CD4-positive, CD25-positive, alpha-beta regulatory T cell (primary cell): ENCODE data around the gene TUFT1. TPM values are rescaled to one million over a fixed set of nuclear protein-coding genes. Genes with fewer than 3 reads are reported as not detected.

ENCODE experiments used
- ATAC-seq, 2 donors: fragments of 150-1000 bp; cut with Tn5 transposase; one replicate each; pipeline ENCODE4 v1.10.0; 2021; ENCODE audit warnings: low read depth in 2 of 2, moderate number of reproducible peaks in 2 of 2, moderate library complexity in 1 of 2
- DNase-seq, 3 donors: peaks; one replicate each; pipeline versions ENCODE4 v3.0.0 to v3.0.0-alpha.2; 2012 to 2022; ENCODE audit warnings: mixed read lengths in 1 of 3
- H3K27ac ChIP-seq: one replicate; pipeline ENCODE4 v1.7.0; 2013; ENCODE audit warnings: mild to moderate bottlenecking, low read length; ENCODE audit not compliant: insufficient read depth, poor library complexity, severe bottlenecking
- H3K27me3 ChIP-seq: one replicate; pipeline ENCODE4 v1.7.0; 2013; ENCODE audit warnings: low read length; ENCODE audit not compliant: control insufficient read depth, insufficient read depth
- H3K36me3 ChIP-seq: one replicate; pipeline ENCODE4 v1.7.0; 2013; ENCODE audit warnings: mild to moderate bottlenecking, low read length, moderate library complexity; ENCODE audit not compliant: control insufficient read depth, insufficient read depth
- H3K4me1 ChIP-seq: 2 replicates; pipeline ENCODE4 v1.7.0; 2013; ENCODE audit warnings: mild to moderate bottlenecking, low read length; ENCODE audit not compliant: insufficient read depth, control insufficient read depth, poor library complexity, severe bottlenecking
- H3K4me3 ChIP-seq: one replicate; pipeline ENCODE4 v1.7.0; 2013; ENCODE audit warnings: low read depth, mild to moderate bottlenecking, low read length, moderate library complexity
- H3K9me3 ChIP-seq, 2 experiments: 1 replicate in 1 of 2; 2 replicates in 1 of 2; pipeline ENCODE4 v1.7.0; 2013; ENCODE audit warnings: low read length in 2 of 2, mild to moderate bottlenecking in 1 of 2, moderate library complexity in 1 of 2; ENCODE audit not compliant: control insufficient read depth in 2 of 2
- H3K27ac Mint-ChIP-seq, 3 donors: one replicate each; pipeline ENCODE4 v1.8.0; 2020 to 2022; ENCODE audit warnings: mild to moderate bottlenecking in 3 of 3, mixed read lengths in 3 of 3, moderate library complexity in 2 of 3
- H3K27me3 Mint-ChIP-seq: one replicate; pipeline ENCODE4 v1.8.0; 2022; ENCODE audit warnings: mild to moderate bottlenecking, mixed read lengths
- H3K36me3 Mint-ChIP-seq: one replicate; pipeline ENCODE4 v1.8.0; 2020; ENCODE audit warnings: mixed read lengths
- H3K4me1 Mint-ChIP-seq, 4 donors: one replicate each; pipeline ENCODE4 v1.8.0; 2020 to 2022; ENCODE audit warnings: mixed read lengths in 4 of 4, mild to moderate bottlenecking in 1 of 4
- H3K4me3 Mint-ChIP-seq, 4 donors: one replicate each; pipeline ENCODE4 v1.8.0; 2020 to 2022; ENCODE audit warnings: mild to moderate bottlenecking in 4 of 4, mixed read lengths in 4 of 4, moderate library complexity in 3 of 4
- H3K9me3 Mint-ChIP-seq, 7 donors: one replicate each; pipeline ENCODE4 v1.8.0; 2020 to 2022; ENCODE audit warnings: mixed read lengths in 7 of 7, mild to moderate bottlenecking in 3 of 7, moderate library complexity in 2 of 7
- polyA plus RNA-seq, 4 donors: library from polyadenylated mRNA; unstranded; fragments of 300-500 nt; fragmentation: Illumina TruSeq; gene quantifications; one replicate each; pipeline ENCODE4 v1.2.3, GENCODE V29; 2021
- total RNA-seq: library from RNA; stranded (reverse); gene quantifications from one replicate; pipeline ENCODE4 v1.2.3, GENCODE V29; 2022

The TUFT1 gene
- total RNA-seq: 13.6 TPM
- polyA plus RNA-seq: 10 to 100 TPM; 10.2 to 13.6 (median 12.1) TPM

- ATAC-seq (peak; percentile 99), DNase-seq (peak; percentile 92 to 96 (median 93))
- H3K27ac Mint-ChIP-seq: peak within 1 kb of the TSS; percentile 80 to 96 (median 93)
- H3K4me1 Mint-ChIP-seq: peaks cover 9 to 35% (median 21%) of the 10 kb centered on the region in 4 donors
- H3K4me3 Mint-ChIP-seq: peak within 1 kb of the TSS; percentile 98 to 99 (median 98)
- no peaks in the 10 kb centered on the region for H3K36me3 Mint-ChIP-seq
- H3K9me3 ChIP-seq: no peaks in the 10 kb centered on the region
- peaks cover 24% of the 10 kb centered on the region for H3K4me1 ChIP-seq
- H3K36me3 ChIP-seq: no peaks in the 10 kb centered on the region
- peaks cover 3% of the 10 kb centered on the region for H3K27me3 ChIP-seq
- H3K27ac ChIP-seq: peak within 1 kb of the TSS; percentile 55
- H3K9me3 Mint-ChIP-seq: peaks cover 0 to 1% (median 0%) of the 10 kb centered on the region in 7 donors
- H3K27me3 Mint-ChIP-seq: no peaks in the 10 kb centered on the region
- peak within 1 kb of the TSS; percentile 72 for H3K4me3 ChIP-seq
Observed at GRCh38 chr1:151540021-151540981, at the start of gene TUFT1. TSS of gene TUFT1 (plus strand) at chr1:151540309. CDS start at chr1:151540367, 58 bp downstream.

GRCh38 chr1:151491641-151492040 is 48.5 kb upstream of the TUFT1 start:
- no peak overlapping the region for H3K4me3 Mint-ChIP-seq

GRCh38 chr1:151492120-151492519 is 48.0 kb upstream of the TUFT1 start:
- Histone ChIP-seq H3K9me3 (no peaks in the 10 kb centered on the region), H3K36me3 (no peaks in the 10 kb centered on the region), H3K4me1 (no peaks in the 10 kb centered on the region), H3K4me3 (no peak overlapping the region), H3K27ac (no peak overlapping the region), H3K27me3 (no peaks in the 10 kb centered on the region)
- no peak overlapping the region for H3K27ac Mint-ChIP-seq
- no peaks in the 10 kb centered on the region for H3K36me3 Mint-ChIP-seq
- no peak for DNase-seq
- H3K4me3 Mint-ChIP-seq: no peak overlapping the region
- no peak for ATAC-seq
- H3K9me3 Mint-ChIP-seq: no peaks in the 10 kb centered on the region
- peaks cover 11% of the 10 kb centered on the region for H3K27me3 Mint-ChIP-seq
- H3K4me1 Mint-ChIP-seq: no peaks in the 10 kb centered on the region

More at GRCh38 chr1:151491641-151492040, 48.5 kb upstream of the TUFT1 start:
- Mint-ChIP-seq H3K27ac (no peak overlapping the region), H3K36me3 (no peaks in the 10 kb centered on the region), H3K4me1 (no peaks in the 10 kb centered on the region), H3K27me3 (peaks cover 11% of the 10 kb centered on the region), H3K9me3 (peaks cover 0 to under 1% (median 0%) of the 10 kb centered on the region in 7 donors)
- Histone ChIP-seq H3K4me3 (no peak overlapping the region), H3K36me3 (no peaks in the 10 kb centered on the region), H3K27ac (no peak overlapping the region), H3K27me3 (no peaks in the 10 kb centered on the region), H3K9me3 (no peaks in the 10 kb centered on the region), H3K4me1 (no peaks in the 10 kb centered on the region)
- DNase-seq: no peak
- ATAC-seq: no peak

- H3K4me1 ChIP-seq: no peaks in the 10 kb centered on the region
- DNase-seq (no peak), ATAC-seq (no peak)
- H3K36me3 ChIP-seq: no peaks in the 10 kb centered on the region
- H3K27ac ChIP-seq: no peak overlapping the region
- H3K27me3 ChIP-seq: no peaks in the 10 kb centered on the region
- no peaks in the 10 kb centered on the region for H3K9me3 Mint-ChIP-seq
- no peak overlapping the region for H3K4me3 ChIP-seq
- H3K36me3 Mint-ChIP-seq: no peaks in the 10 kb centered on the region
- H3K9me3 ChIP-seq: no peaks in the 10 kb centered on the region
- no peak overlapping the region for H3K4me3 Mint-ChIP-seq
- H3K4me1 Mint-ChIP-seq: no peaks in the 10 kb centered on the region
- H3K27me3 Mint-ChIP-seq: peaks cover 11% of the 10 kb centered on the region
- no peak overlapping the region for H3K27ac Mint-ChIP-seq
Observed at GRCh38 chr1:151493042-151493441, 47.1 kb upstream of the TUFT1 start.

- Histone ChIP-seq H3K27me3 (no peaks in the 10 kb centered on the region), H3K36me3 (no peaks in the 10 kb centered on the region), H3K4me1 (no peaks in the 10 kb centered on the region), H3K9me3 (no peaks in the 10 kb centered on the region), H3K4me3 (no peak overlapping the region), H3K27ac (no peak overlapping the region)
- Mint-ChIP-seq H3K27me3 (peaks cover 6% of the 10 kb centered on the region), H3K36me3 (no peaks in the 10 kb centered on the region), H3K27ac (no peak overlapping the region), H3K9me3 (no peaks in the 10 kb centered on the region), H3K4me1 (no peaks in the 10 kb centered on the region), H3K4me3 (peak overlapping the region in 1 of 4 donors; percentile 73)
- ATAC-seq (peak in 1 of 2 donors; percentile 31), DNase-seq (no peak)
Observed at GRCh38 chr1:151494741-151495281, 45.3 kb upstream of the TUFT1 start.

GRCh38 chr1:151495316-151495715 is 44.8 kb upstream of the TUFT1 start:
- Mint-ChIP-seq H3K27me3 (peaks cover 6% of the 10 kb centered on the region), H3K36me3 (no peaks in the 10 kb centered on the region), H3K27ac (no peak overlapping the region), H3K9me3 (no peaks in the 10 kb centered on the region), H3K4me1 (no peaks in the 10 kb centered on the region), H3K4me3 (no peak overlapping the region)
- Histone ChIP-seq H3K9me3 (no peaks in the 10 kb centered on the region), H3K4me1 (no peaks in the 10 kb centered on the region), H3K4me3 (no peak overlapping the region), H3K27me3 (no peaks in the 10 kb centered on the region), H3K36me3 (no peaks in the 10 kb centered on the region), H3K27ac (no peak overlapping the region)
- DNase-seq: no peak
- ATAC-seq: no peak

- H3K27ac Mint-ChIP-seq: no peak overlapping the region
- no peak for ATAC-seq
- no peaks in the 10 kb centered on the region for H3K4me1 Mint-ChIP-seq
- H3K27me3 Mint-ChIP-seq: peaks cover 9% of the 10 kb centered on the region
- no peaks in the 10 kb centered on the region for H3K36me3 Mint-ChIP-seq
- no peaks in the 10 kb centered on the region for H3K9me3 ChIP-seq
- DNase-seq: no peak
- no peaks in the 10 kb centered on the region for H3K4me1 ChIP-seq
- no peaks in the 10 kb centered on the region for H3K36me3 ChIP-seq
- H3K27me3 ChIP-seq: no peaks in the 10 kb centered on the region
- no peak overlapping the region for H3K4me3 ChIP-seq
- H3K27ac ChIP-seq: no peak overlapping the region
- H3K4me3 Mint-ChIP-seq: no peak overlapping the region
- H3K9me3 Mint-ChIP-seq: no peaks in the 10 kb centered on the region
Observed at GRCh38 chr1:151499365-151499764, 40.7 kb upstream of the TUFT1 start.
